HepG2 (cell line): ENCODE results near the gene CYP4B1. TPM values are rescaled to one million over a fixed set of nuclear protein-coding genes. Genes with fewer than 3 reads are reported as not detected.

Source experiments
- ATAC-seq: fragments of 200-7000 bp; cut with Tn5 transposase; 3 replicates; pipeline ENCODE4 v1.9.1; 2020; ENCODE audit warnings: mild to moderate bottlenecking, moderate library complexity
- BruUV-seq: library from RNA; stranded (reverse); fragments of 400-500 nt; replicated peaks from 2 replicates; lab custom pipeline; 2021; lab: Mats Ljungman, UMichigan
- CTCF ChIA-PET: fragments of 300-600 bp; formaldehyde crosslinking; extraction: SDS; loops from one replicate; lab custom pipeline; 2021; ENCODE audit warnings: low total read pairs, inconsistent platforms, low intra/inter-chr PET ratio; lab: Yijun Ruan, JAX
- POLR2A ChIA-PET: fragments of 350-600 bp; sonication (Branson Sonifier 250); formaldehyde crosslinking; loops from one replicate; lab custom pipeline; 2020; ENCODE audit warnings: antibody characterized with exemption, inconsistent platforms; lab: Yijun Ruan, JAX
- DNase-seq: peaks from one replicate; pipeline ENCODE4 v3.0.0-alpha.2; 2015; ENCODE audit warnings: low spot score
- FAIRE-seq: peaks from 3 replicates; lab custom pipeline; 2011; peaks lifted over from hg19 to GRCh38; lab: Jason Lieb, UNC
- H2AFZ ChIP-seq: one replicate; pipeline ENCODE4 v1.6.1; 2011; ENCODE audit warnings: low read length, inconsistent platforms
- H3K27ac ChIP-seq: fragments of 300-600 bp; 3 replicates; pipeline ENCODE4 v1.8.0; 2011; ENCODE audit warnings: mixed run types, mild to moderate bottlenecking, mixed read lengths, low read length, inconsistent platforms; ENCODE audit not compliant: insufficient read depth; ENCODE audit errors: extremely low read length
- H3K27me3 ChIP-seq, 2 experiments: fragments of 200-600 bp in 1 of 2; 2 replicates in 1 of 2; 3 replicates in 1 of 2; pipeline versions ENCODE4 v1.6.0 to v1.8.0; 2011; ENCODE audit warnings: low read length in 2 of 2, mild to moderate bottlenecking in 2 of 2, moderate library complexity in 2 of 2, inconsistent platforms in 1 of 2; ENCODE audit not compliant: insufficient read depth in 2 of 2, control insufficient read depth in 1 of 2
- H3K36me3 ChIP-seq, 2 experiments: fragments of 200-600 bp in 1 of 2; replicated peaks in 1 of 2; 2 replicates in 1 of 2; 3 replicates in 1 of 2; pipeline versions ENCODE4 v1.5.1 to v1.8.0; 2011; ENCODE audit warnings: low read length in 2 of 2, inconsistent platforms in 1 of 2; ENCODE audit not compliant: insufficient read depth in 2 of 2, control insufficient read depth in 1 of 2
- H3K4me1 ChIP-seq: 2 replicates; pipeline ENCODE4 v1.5.1; 2012; ENCODE audit warnings: low read length, inconsistent platforms; ENCODE audit not compliant: insufficient read depth
- H3K4me2 ChIP-seq: 2 replicates; pipeline ENCODE4 v1.6.0; 2011; ENCODE audit warnings: low read depth, low read length, inconsistent platforms
- H3K4me3 ChIP-seq, 3 experiments: fragments of 200-600 bp in 1 of 3; sonication (generic), shearing (Covaris generic) in 1 of 3; replicated peaks in 1 of 3; 2 replicates each; pipeline ENCODE4 v1.5.1; 2011 to 2016; ENCODE audit warnings: low read length in 3 of 3, inconsistent platforms in 2 of 3, low read depth in 2 of 3, mild to moderate bottlenecking in 2 of 3, control low read depth in 1 of 3, mixed read lengths in 1 of 3; ENCODE audit not compliant: insufficient read depth in 1 of 3
- H3K79me2 ChIP-seq: one replicate; pipeline ENCODE4 v1.6.1; 2011; ENCODE audit warnings: low read length, inconsistent platforms; ENCODE audit not compliant: insufficient read depth
- H3K9ac ChIP-seq: 2 replicates; pipeline ENCODE4 v1.6.0; 2011; ENCODE audit warnings: mild to moderate bottlenecking, low read depth, low read length, inconsistent platforms; ENCODE audit not compliant: insufficient read depth
- H3K9me3 ChIP-seq: 2 replicates; pipeline ENCODE4 v1.5.1; 2012; ENCODE audit warnings: mild to moderate bottlenecking, low read length
- H4K20me1 ChIP-seq: 2 replicates; pipeline ENCODE4 v1.6.0; 2011; ENCODE audit warnings: inconsistent platforms, mild to moderate bottlenecking, low read length, moderate library complexity; ENCODE audit not compliant: insufficient read depth
- KMT2A ChIP-seq: sonication (generic); formaldehyde crosslinking; IDR thresholded peaks from 2 replicates; pipeline ENCODE4 v1.4.0; 2020; ENCODE audit warnings: missing genetic modification reagents
- MNT ChIP-seq: fragments of 450-650 bp; IDR thresholded peaks from 2 replicates; pipeline ENCODE4 v1.6.1; 2016
- ZNF296 ChIP-seq: sonication (generic); formaldehyde crosslinking; conservative IDR thresholded peaks from 2 replicates; pipeline ENCODE4 v1.5.0; 2020; ENCODE audit warnings: mild to moderate bottlenecking, missing genetic modification reagents
- WGBS: methylation state at CpG from one replicate; pipeline ENCODE4 v1.1.6; 2017; ENCODE audit warnings: low lambda C conversion rate; 5-methylcytosine and 5-hydroxymethylcytosine counted together
- in situ Hi-C: cut with HindIII; loops from 2 replicates; pipeline ENCODE4 v1.10.0; 2017; ENCODE audit warnings: low pct_unique_long_range_greater_than_20kb; ENCODE audit not compliant: extremely low pct_ligation_motif_present
- intact Hi-C: fragments of 100-400 bp; cut with micrococcal nuclease; formaldehyde crosslinking; loops from one replicate; pipeline ENCODE4 v1.10.0; 2022; ENCODE audit not compliant: unreplicated experiment
- polyA plus RNA-seq, 8 experiments: library from polyadenylated mRNA; depleted of rRNA in 3 of 8; stranded (reverse) in 7 of 8; unstranded in 1 of 8; fragments of >200 nt; fragmentation: Illumina TruSeq in 4 of 8; extraction: Trizol in 4 of 8; gene quantifications; 2 replicates each; pipeline versions ENCODE4 v1.2.1 to v1.2.3, GENCODE V29; 2011 to 2016; ENCODE audit warnings: low read depth in 4 of 8, missing spikeins in 1 of 8, mixed read lengths in 1 of 8; ENCODE audit not compliant: insufficient read depth in 1 of 8
- total RNA-seq, 5 experiments: library from RNA; depleted of rRNA; stranded (reverse); fragments of >200 nt; fragmentation: Illumina TruSeq; extraction: Trizol; gene quantifications; 2 replicates each; pipeline ENCODE4 v1.2.3, GENCODE V29; 2016; ENCODE audit warnings: low read depth in 1 of 5
- TF ChIP-seq, protein P1 (sequence below): IDR thresholded peaks from 2 replicates; pipeline ENCODE4 v1.6.1; 2016; ENCODE audit warnings: control low read depth
- TF ChIP-seq, protein P2 (sequence below): sonication (generic); formaldehyde crosslinking; IDR thresholded peaks from 2 replicates; pipeline ENCODE4 v1.8.1; 2023; ENCODE audit warnings: mild to moderate bottlenecking, inconsistent platforms, moderate library complexity, missing genetic modification reagents, borderline replicate concordance
- TF ChIP-seq, protein P3 (sequence below): IDR thresholded peaks from 2 replicates; pipeline ENCODE4 v1.6.1; 2016; ENCODE audit warnings: mild to moderate bottlenecking, missing biosample characterization, missing genetic modification reagents

The CYP4B1 gene
- total and polyA plus RNA-seq, 2 of the 13 experiments (the other 11 are each of a cell fraction or from before 2014, with no cell fraction given): 0.03 TPM; not detected in 1

- TF ChIP-seq ZNF296 (CRISPR knock-in tag): no peak
- TF ChIP-seq, protein P1, sequence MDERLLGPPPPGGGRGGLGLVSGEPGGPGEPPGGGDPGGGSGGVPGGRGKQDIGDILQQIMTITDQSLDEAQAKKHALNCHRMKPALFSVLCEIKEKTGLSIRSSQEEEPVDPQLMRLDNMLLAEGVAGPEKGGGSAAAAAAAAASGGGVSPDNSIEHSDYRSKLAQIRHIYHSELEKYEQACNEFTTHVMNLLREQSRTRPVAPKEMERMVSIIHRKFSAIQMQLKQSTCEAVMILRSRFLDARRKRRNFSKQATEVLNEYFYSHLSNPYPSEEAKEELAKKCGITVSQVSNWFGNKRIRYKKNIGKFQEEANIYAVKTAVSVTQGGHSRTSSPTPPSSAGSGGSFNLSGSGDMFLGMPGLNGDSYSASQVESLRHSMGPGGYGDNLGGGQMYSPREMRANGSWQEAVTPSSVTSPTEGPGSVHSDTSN (CRISPR knock-in tag): no peak
- TF ChIP-seq MNT: no peak
- TF ChIP-seq, protein P2, sequence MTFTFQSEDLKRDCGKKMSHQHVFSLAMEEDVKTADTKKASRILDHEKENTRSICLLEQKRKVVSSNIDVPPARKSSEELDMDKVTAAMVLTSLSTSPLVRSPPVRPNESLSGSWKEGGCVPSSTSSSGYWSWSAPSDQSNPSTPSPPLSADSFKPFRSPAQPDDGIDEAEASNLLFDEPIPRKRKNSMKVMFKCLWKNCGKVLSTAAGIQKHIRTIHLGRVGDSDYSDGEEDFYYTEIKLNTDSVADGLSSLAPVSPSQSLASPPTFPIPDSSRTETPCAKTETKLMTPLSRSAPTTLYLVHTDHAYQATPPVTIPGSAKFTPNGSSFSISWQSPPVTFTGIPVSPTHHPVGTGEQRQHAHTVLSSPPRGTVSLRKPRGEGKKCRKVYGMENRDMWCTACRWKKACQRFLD (CRISPR knock-in tag): no peak
- TF ChIP-seq KMT2A (CRISPR knock-in tag): no peak
- TF ChIP-seq, protein P3, sequence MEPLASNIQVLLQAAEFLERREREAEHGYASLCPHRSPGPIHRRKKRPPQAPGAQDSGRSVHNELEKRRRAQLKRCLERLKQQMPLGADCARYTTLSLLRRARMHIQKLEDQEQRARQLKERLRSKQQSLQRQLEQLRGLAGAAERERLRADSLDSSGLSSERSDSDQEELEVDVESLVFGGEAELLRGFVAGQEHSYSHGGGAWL (CRISPR knock-in tag): no peak
- Histone ChIP-seq H3K4me2 (no peak overlapping the region), H2AFZ (no peak overlapping the region), H3K36me3 (no peaks in the 10 kb centered on the region), H3K4me3 (no peak overlapping the region), H3K79me2 (no peaks in the 10 kb centered on the region), H3K9ac (no peak overlapping the region), H4K20me1 (no peaks in the 10 kb centered on the region), H3K27me3 (no peaks in the 10 kb centered on the region), H3K27ac (no peak overlapping the region), H3K4me1 (no peaks in the 10 kb centered on the region), H3K9me3 (no peaks in the 10 kb centered on the region)
- in situ Hi-C loops (loop anchor here (10.0 kb wide), 1 partner anchor 245 kb away; no protein-coding TSS in a partner anchor), intact Hi-C loops (loop anchor here (10.0 kb wide), 1 partner anchor 185 kb away; no protein-coding TSS in a partner anchor)
- POLR2A ChIA-PET: no interaction called here
- WGBS: 69% methylated on average over 1 of the region's 1 CpG
- DNase-seq (no peak), ATAC-seq (no peak), FAIRE-seq (no peak)
- no TSS peak for BruUV-seq
- CTCF ChIA-PET: no interaction called here
Observed at GRCh38 chr1:46749404-46749803, 49.4 kb upstream of the CYP4B1 start.
